K562 (cell line): ENCODE measurements around the gene CACNA1E. TPM values are rescaled to one million over a fixed set of nuclear protein-coding genes. Genes with fewer than 3 reads are reported as not detected.
A peak's percentile ranks its signal among the peaks of the same experiment; 100 is the strongest.

Experiments
- ATAC-seq: fragments of 200-7000 bp; cut with Tn5 transposase; 3 replicates; pipeline ENCODE4 v1.9.1; 2020; ENCODE audit warnings: moderate library complexity
- BruUV-seq: library from RNA; stranded (reverse); fragments of 400-500 nt; replicated peaks from 2 replicates; lab custom pipeline; 2021; lab: Mats Ljungman, UMichigan
- CTCF ChIA-PET: fragments of 300-600 bp; formaldehyde crosslinking; extraction: SDS; loops from one replicate; lab custom pipeline; 2021; ENCODE audit warnings: low intra/inter-chr PET ratio; lab: Yijun Ruan, JAX
- POLR2A ChIA-PET: fragments of 300-600, 350-650 bp; sonication (Branson Sonifier 250); formaldehyde crosslinking; extraction: SDS; loops from one replicate; lab custom pipeline; 2021; ENCODE audit warnings: antibody characterized with exemption, inconsistent platforms; lab: Yijun Ruan, JAX
- DNase-seq, 4 experiments: peaks; one replicate each; pipeline versions ENCODE4 v3.0.0 to v3.0.0-alpha.2; 2011 to 2018; ENCODE audit warnings: low spot score in 3 of 4, mixed read lengths in 3 of 4; ENCODE audit errors: extremely low read depth in 1 of 4
- FAIRE-seq: peaks from 2 replicates; lab custom pipeline; 2011; peaks lifted over from hg19 to GRCh38; lab: Jason Lieb, UNC
- H2AFZ ChIP-seq: 2 replicates; pipeline ENCODE4 v1.6.0; 2011; ENCODE audit warnings: low read depth, low read length, control low read depth, inconsistent platforms
- H3K27ac ChIP-seq: fragments of 200-600 bp; 3 replicates; pipeline ENCODE4 v1.8.0; 2011; ENCODE audit warnings: low read depth, mild to moderate bottlenecking, control low read depth, inconsistent platforms, low read length, moderate library complexity, mixed read lengths; ENCODE audit errors: extremely low read depth
- H3K27me3 ChIP-seq, 2 experiments: fragments of 300-600 bp in 1 of 2; 2 replicates in 1 of 2; 3 replicates in 1 of 2; pipeline versions ENCODE4 v1.6.0 to v1.8.0; 2011; ENCODE audit warnings: inconsistent platforms in 2 of 2, low read length in 2 of 2, mild to moderate bottlenecking in 1 of 2, mixed read lengths in 1 of 2, moderate library complexity in 1 of 2; ENCODE audit not compliant: control insufficient read depth in 2 of 2, insufficient read depth in 2 of 2
- H3K36me3 ChIP-seq: fragments of 300-600 bp; 3 replicates; pipeline ENCODE4 v1.8.0; 2011; ENCODE audit warnings: mild to moderate bottlenecking, low read length, inconsistent platforms; ENCODE audit not compliant: control insufficient read depth, insufficient read depth
- H3K4me1 ChIP-seq, 2 experiments: fragments of 200-600 bp in 1 of 2; replicated peaks in 1 of 2; 2 replicates in 1 of 2; 3 replicates in 1 of 2; pipeline versions ENCODE4 v1.5.1 to v1.8.0; 2011; ENCODE audit warnings: inconsistent platforms in 2 of 2, low read length in 2 of 2, mild to moderate bottlenecking in 1 of 2, mixed read lengths in 1 of 2, moderate library complexity in 1 of 2; ENCODE audit not compliant: control insufficient read depth in 2 of 2, insufficient read depth in 2 of 2
- H3K4me2 ChIP-seq: 2 replicates; pipeline ENCODE4 v1.6.1; 2011; ENCODE audit warnings: low read length, control low read depth, inconsistent platforms, mixed read lengths; ENCODE audit not compliant: insufficient read depth
- H3K4me3 ChIP-seq: fragments of 200-600 bp; sonication (generic), shearing (Covaris generic); 2 replicates; pipeline ENCODE4 v1.5.1; 2016; ENCODE audit warnings: control low read depth, inconsistent platforms
- H3K79me2 ChIP-seq: fragments of 200-600 bp; 3 replicates; pipeline ENCODE4 v1.8.0; 2011; ENCODE audit warnings: low read length, inconsistent platforms; ENCODE audit not compliant: control insufficient read depth, insufficient read depth
- H3K9ac ChIP-seq, 2 experiments: 2 replicates each; pipeline versions ENCODE4 v1.6.0 to v1.6.1; 2011; ENCODE audit warnings: low read depth in 2 of 2, low read length in 2 of 2, control low read depth in 1 of 2, inconsistent platforms in 1 of 2, mild to moderate bottlenecking in 1 of 2, mixed read lengths in 1 of 2; ENCODE audit not compliant: insufficient read depth in 1 of 2
- H3K9me1 ChIP-seq: one replicate; pipeline ENCODE4 v1.6.0; 2011; ENCODE audit warnings: inconsistent platforms, mild to moderate bottlenecking, low read length, moderate library complexity; ENCODE audit not compliant: control insufficient read depth, insufficient read depth
- H3K9me3 ChIP-seq: replicated peaks from 2 replicates; pipeline ENCODE4 v1.5.1; 2011; ENCODE audit warnings: low read depth, low read length, inconsistent platforms; ENCODE audit not compliant: control insufficient read depth, insufficient read depth
- H4K20me1 ChIP-seq: replicated peaks from 2 replicates; pipeline ENCODE4 v1.6.1; 2011; ENCODE audit warnings: low read length, inconsistent platforms, mixed read lengths; ENCODE audit not compliant: control insufficient read depth, insufficient read depth
- ARID2 ChIP-seq: fragments of 450-650 bp; IDR thresholded peaks from 2 replicates; pipeline ENCODE4 v1.6.1; 2017; ENCODE audit warnings: antibody characterized with exemption, mild to moderate bottlenecking
- ATF4 ChIP-seq: fragments of 450-650 bp; formaldehyde crosslinking; IDR thresholded peaks from 2 replicates; pipeline ENCODE4 v1.4.0; 2022; ENCODE audit warnings: mild to moderate bottlenecking, moderate library complexity
- CBX8 ChIP-seq: fragments of 200-600 bp; sonication (generic); IDR thresholded peaks from 2 replicates; pipeline ENCODE4 v1.6.1; 2012; ENCODE audit warnings: borderline replicate concordance, mixed run types, low read depth, mild to moderate bottlenecking, moderate library complexity, mixed read lengths, low read length, control low read depth, inconsistent platforms; ENCODE audit not compliant: poor library complexity, severe bottlenecking; ENCODE audit errors: extremely low read depth
- EZH2 ChIP-seq: IDR thresholded peaks from 2 replicates; pipeline ENCODE4 v1.6.1; 2012; ENCODE audit warnings: low read depth, mild to moderate bottlenecking, inconsistent platforms, low read length, borderline replicate concordance
- FOS ChIP-seq: IDR thresholded peaks from 3 replicates; pipeline ENCODE4 v1.6.1; 2011; ENCODE audit not compliant: insufficient read length; ENCODE audit errors: extremely low read depth
- JUNB ChIP-seq: fragments of 450-650 bp; formaldehyde crosslinking; conservative IDR thresholded peaks from 2 replicates; pipeline ENCODE4 v1.4.0; 2020; ENCODE audit warnings: mild to moderate bottlenecking
- MAFG ChIP-seq: fragments of 450-650 bp; conservative IDR thresholded peaks from 2 replicates; pipeline ENCODE4 v1.6.1; 2016; ENCODE audit warnings: missing genetic modification characterization, missing compliant biosample characterization
- NCOA1 ChIP-seq: fragments of 450-650 bp; IDR thresholded peaks from 2 replicates; pipeline ENCODE4 v1.6.1; 2016; ENCODE audit warnings: low read depth
- NFIC ChIP-seq: fragments of 450-650 bp; IDR thresholded peaks from 2 replicates; pipeline ENCODE4 v1.6.1; 2017; ENCODE audit warnings: mild to moderate bottlenecking, inconsistent platforms
- RAD21 ChIP-seq, 2 experiments: fragments of 250-450 bp in 1 of 2; fragments of 450-650 bp in 1 of 2; sonication (Bioruptor Pico) in 1 of 2; formaldehyde crosslinking in 1 of 2; IDR thresholded peaks in 1 of 2; conservative IDR thresholded peaks in 1 of 2; 2 replicates each; pipeline versions ENCODE4 v1.4.0 to v1.8.0; 2020 to 2022; ENCODE audit warnings: mild to moderate bottlenecking in 2 of 2, moderate library complexity in 1 of 2
- RBM17 ChIP-seq: fragments of 200-400 bp; formaldehyde crosslinking; IDR thresholded peaks from 2 replicates; pipeline ENCODE4 v1.6.1; 2017; ENCODE audit warnings: low read depth, mild to moderate bottlenecking, low read length, borderline replicate concordance
- ZNF3 ChIP-seq: fragments of 250-450 bp; sonication (Bioruptor Pico); IDR thresholded peaks from 2 replicates; pipeline ENCODE4 v1.5.0; 2021; ENCODE audit warnings: mild to moderate bottlenecking, moderate library complexity
- ZNF778 ChIP-seq: fragments of 450-650 bp; formaldehyde crosslinking; IDR thresholded peaks from 2 replicates; pipeline ENCODE4 v1.4.0; 2020; ENCODE audit warnings: mild to moderate bottlenecking, moderate library complexity
- WGBS: fragments of 100-300 bp; shearing (Covaris generic); methylation state at CpG from one replicate; pipeline ENCODE4 v1.1.6; 2016; ENCODE audit warnings: low coverage, mixed read lengths; ENCODE audit not compliant: insufficient coverage; ENCODE audit errors: missing lambda C conversion rate; 5-methylcytosine and 5-hydroxymethylcytosine counted together
- in situ Hi-C: fragments of 300-500 bp; cut with MboI; formaldehyde crosslinking; loops from 4 replicates; pipeline ENCODE4 v1.15.0; 2018; ENCODE audit warnings: inconsistent platforms, mixed read lengths
- intact Hi-C: fragments of 100-400 bp; cut with micrococcal nuclease; formaldehyde crosslinking; loops from 2 replicates; pipeline ENCODE4 v1.14.2; 2022
- polyA plus RNA-seq, 8 experiments: library from polyadenylated mRNA; depleted of rRNA in 4 of 8; stranded (reverse) in 5 of 8; unstranded in 3 of 8; fragments of >200 nt; fragmentation: Nextera tagmentation in 2 of 8; fragmentation: Illumina TruSeq in 1 of 8; extraction: Ambion mirVana in 2 of 8; extraction: Trizol in 1 of 8; gene quantifications; 2 replicates each; pipeline versions ENCODE4 v1.2.1 to v1.2.3, GENCODE V29; 2011 to 2014; ENCODE audit warnings: inconsistent platforms in 1 of 8, missing spikeins in 1 of 8
- total RNA-seq, 7 experiments: library from RNA; depleted of rRNA in 6 of 7; stranded (reverse); fragments of >200 nt in 6 of 7; fragmentation: Illumina TruSeq in 2 of 7; extraction: Trizol in 2 of 7; gene quantifications; 2 replicates each; pipeline versions ENCODE4 v1.2.1 to v1.2.3, GENCODE V29; 2011 to 2021; ENCODE audit warnings: low replicate concordance in 1 of 7
- TF ChIP-seq, protein P1 (sequence below): sonication (generic); formaldehyde crosslinking; IDR thresholded peaks from 2 replicates; pipeline ENCODE4 v1.8.0; 2022; ENCODE audit warnings: mild to moderate bottlenecking, missing genetic modification reagents
- TF ChIP-seq, protein P2 (sequence below): fragments of 450-650 bp; conservative IDR thresholded peaks from 2 replicates; pipeline ENCODE4 v1.6.1; 2016; ENCODE audit warnings: missing genetic modification characterization, low read depth, mild to moderate bottlenecking, control low read depth, missing compliant biosample characterization
- TF ChIP-seq, protein P3 (sequence below): fragments of 250-450 bp; sonication (Bioruptor Pico); IDR thresholded peaks from 2 replicates; pipeline ENCODE4 v1.8.0; 2021; ENCODE audit warnings: borderline replicate concordance, mild to moderate bottlenecking, moderate library complexity; ENCODE audit not compliant: poor library complexity, severe bottlenecking

Gene CACNA1E
- total and polyA plus RNA-seq, 9 of the 15 experiments (the other 6 are each of a cell fraction or from before 2014, with no cell fraction given): under 0.01 to 0.04 TPM; not detected in 7

- no peak for DNase-seq
- CTCF ChIA-PET: no interaction called here
- WGBS: 0% methylated on average over 3 of the region's 3 CpGs
- no peak overlapping the region for H3K4me3 ChIP-seq
- H3K9me3 ChIP-seq: no peaks in the 10 kb centered on the region
- H3K27me3 ChIP-seq: peaks cover 0 to 13% of the 10 kb centered on the region in 2 experiments; a peak in 1 of 5 replicates
- no TSS peak for BruUV-seq
- FAIRE-seq: peak; percentile 15
- no peak for TF ChIP-seq MAFG
- no peak for TF ChIP-seq CBX8
- TF ChIP-seq, protein P1, sequence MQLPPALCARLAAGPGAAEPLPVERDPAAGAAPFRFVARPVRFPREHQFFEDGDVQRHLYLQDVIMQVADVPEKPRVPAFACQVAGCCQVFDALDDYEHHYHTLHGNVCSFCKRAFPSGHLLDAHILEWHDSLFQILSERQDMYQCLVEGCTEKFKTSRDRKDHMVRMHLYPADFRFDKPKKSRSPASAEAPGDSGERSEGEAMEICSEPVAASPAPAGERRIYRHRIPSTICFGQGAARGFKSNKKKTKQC (CRISPR knock-in tag): no peak
- no peak for TF ChIP-seq ZNF3 (CRISPR knock-in tag)
- no peak for TF ChIP-seq NCOA1
- TF ChIP-seq, protein P2, sequence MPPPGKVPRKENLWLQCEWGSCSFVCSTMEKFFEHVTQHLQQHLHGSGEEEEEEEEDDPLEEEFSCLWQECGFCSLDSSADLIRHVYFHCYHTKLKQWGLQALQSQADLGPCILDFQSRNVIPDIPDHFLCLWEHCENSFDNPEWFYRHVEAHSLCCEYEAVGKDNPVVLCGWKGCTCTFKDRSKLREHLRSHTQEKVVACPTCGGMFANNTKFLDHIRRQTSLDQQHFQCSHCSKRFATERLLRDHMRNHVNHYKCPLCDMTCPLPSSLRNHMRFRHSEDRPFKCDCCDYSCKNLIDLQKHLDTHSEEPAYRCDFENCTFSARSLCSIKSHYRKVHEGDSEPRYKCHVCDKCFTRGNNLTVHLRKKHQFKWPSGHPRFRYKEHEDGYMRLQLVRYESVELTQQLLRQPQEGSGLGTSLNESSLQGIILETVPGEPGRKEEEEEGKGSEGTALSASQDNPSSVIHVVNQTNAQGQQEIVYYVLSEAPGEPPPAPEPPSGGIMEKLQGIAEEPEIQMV (tag): no peak
- no peak for TF ChIP-seq RBM17
- TF ChIP-seq JUNB: no peak
- no peak for TF ChIP-seq RAD21 (CRISPR knock-in tag; conservative IDR thresholded peaks at IDR 0.05 in 1 of 2, IDR thresholded peaks at IDR 0.05 in 1 of 2)
- TF ChIP-seq ATF4 (CRISPR knock-in tag): no peak
- no peak for TF ChIP-seq EZH2
- TF ChIP-seq, protein P3, sequence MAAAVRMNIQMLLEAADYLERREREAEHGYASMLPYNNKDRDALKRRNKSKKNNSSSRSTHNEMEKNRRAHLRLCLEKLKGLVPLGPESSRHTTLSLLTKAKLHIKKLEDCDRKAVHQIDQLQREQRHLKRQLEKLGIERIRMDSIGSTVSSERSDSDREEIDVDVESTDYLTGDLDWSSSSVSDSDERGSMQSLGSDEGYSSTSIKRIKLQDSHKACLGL (CRISPR knock-in tag): no peak
- no peak for TF ChIP-seq FOS
- no peak for TF ChIP-seq NFIC
- TF ChIP-seq ZNF778 (CRISPR knock-in tag): no peak
- TF ChIP-seq ARID2: no peak
- POLR2A ChIA-PET: no interaction called here
- ATAC-seq: no peak
- in situ Hi-C loops (no loop called here), intact Hi-C loops (no loop called here)
- no peak overlapping the region for H2AFZ ChIP-seq
- no peak overlapping the region for H3K4me2 ChIP-seq
- no peaks in the 10 kb centered on the region for H3K4me1 ChIP-seq
- no peak overlapping the region for H3K27ac ChIP-seq
- H3K36me3 ChIP-seq: no peaks in the 10 kb centered on the region
- H3K9ac ChIP-seq: no peak overlapping the region
- H3K79me2 ChIP-seq: no peaks in the 10 kb centered on the region
- H3K9me1 ChIP-seq: no peaks in the 10 kb centered on the region
- H4K20me1 ChIP-seq: no peaks in the 10 kb centered on the region
These were observed 30.6 kb upstream of the CACNA1E start for GRCh38 chr1:181452746-181453145.
